GM21447 (cell line): ENCODE data around the gene RNF212.

Source experiments
- ATAC-seq: cut with Tn5 transposase; IDR thresholded peaks from one replicate; pipeline ENCODE4 v1.9.1; 2021; ENCODE audit not compliant: unreplicated experiment

Gene RNF212

DNA sequence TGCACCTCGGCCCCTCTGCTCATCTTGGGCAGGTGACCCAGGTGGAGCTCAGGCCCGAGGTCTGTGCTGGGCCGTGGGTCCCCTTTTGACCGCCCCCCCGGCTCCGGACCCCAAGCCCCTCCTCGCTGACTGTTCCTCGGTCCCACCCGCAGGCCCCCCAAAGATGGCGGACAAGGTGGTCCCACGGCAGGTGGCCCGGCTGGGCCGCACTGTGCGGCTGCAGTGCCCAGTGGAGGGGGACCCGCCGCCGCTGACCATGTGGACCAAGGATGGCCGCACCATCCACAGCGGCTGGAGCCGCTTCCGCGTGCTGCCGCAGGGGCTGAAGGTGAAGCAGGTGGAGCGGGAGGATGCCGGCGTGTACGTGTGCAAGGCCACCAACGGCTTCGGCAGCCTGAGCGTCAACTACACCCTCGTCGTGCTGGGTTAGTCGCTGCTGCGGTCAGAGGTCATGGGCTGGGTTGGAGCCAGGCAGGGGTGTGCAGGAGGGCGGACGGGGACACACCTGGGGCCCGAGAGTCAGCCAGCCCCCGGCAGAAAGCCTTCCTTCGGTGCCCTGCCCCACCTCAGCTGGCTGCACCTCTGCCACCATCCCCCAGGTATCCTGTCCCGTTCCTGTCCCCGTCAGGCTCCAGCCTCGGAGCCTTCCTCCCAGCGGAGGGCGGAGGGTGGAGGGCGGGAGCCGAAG is 91.2 kb downstream of the RNF212 start:
- no peak for ATAC-seq
